RWPE2 (cell line): Measurements from ENCODE around the gene RAB1B.

ENCODE experiments used
- ATAC-seq: fragments of 200-7000 bp; cut with Tn5 transposase; 3 replicates; pipeline ENCODE4 v1.9.1; 2021; ENCODE audit warnings: low read depth
- DNase-seq: peaks from one replicate; pipeline ENCODE4 v3.0.0-alpha.2; 2020; ENCODE audit warnings: low spot score
- H3K27ac ChIP-seq: fragments of 450-650 bp; 2 replicates; pipeline ENCODE4 v1.5.1; 2017; ENCODE audit warnings: mild to moderate bottlenecking; ENCODE audit not compliant: poor library complexity, severe bottlenecking
- H3K27me3 ChIP-seq: fragments of 250-450 bp; sonication (Bioruptor Pico); 2 replicates; pipeline ENCODE4 v1.5.1; 2021; ENCODE audit warnings: mild to moderate bottlenecking, moderate library complexity; ENCODE audit not compliant: insufficient read depth, poor library complexity, severe bottlenecking
- H3K36me3 ChIP-seq: fragments of 250-450 bp; sonication (Bioruptor Pico); 2 replicates; pipeline ENCODE4 v1.5.1; 2020; ENCODE audit warnings: low read depth, mild to moderate bottlenecking, moderate library complexity
- H3K4me1 ChIP-seq: fragments of 250-450 bp; sonication (Bioruptor Pico); 2 replicates; pipeline ENCODE4 v1.5.1; 2021; ENCODE audit warnings: mild to moderate bottlenecking, moderate library complexity; ENCODE audit not compliant: insufficient read depth, poor library complexity, severe bottlenecking
- H3K4me3 ChIP-seq: fragments of 250-450 bp; sonication (Bioruptor Pico); 2 replicates; pipeline ENCODE4 v1.5.1; 2021; ENCODE audit warnings: mild to moderate bottlenecking, moderate library complexity; ENCODE audit not compliant: severe bottlenecking
- H3K9me3 ChIP-seq: fragments of 250-450 bp; sonication (Bioruptor Pico); 2 replicates; pipeline ENCODE4 v1.5.1; 2021; ENCODE audit warnings: mild to moderate bottlenecking, moderate library complexity; ENCODE audit not compliant: severe bottlenecking
- TF ChIP-seq, protein P1 (sequence below): fragments of 450-650 bp; IDR thresholded peaks from one replicate; pipeline ENCODE4 v1.5.1; 2017; ENCODE audit warnings: mild to moderate bottlenecking, moderate library complexity; ENCODE audit not compliant: poor library complexity, severe bottlenecking

RAB1B gene

DNA sequence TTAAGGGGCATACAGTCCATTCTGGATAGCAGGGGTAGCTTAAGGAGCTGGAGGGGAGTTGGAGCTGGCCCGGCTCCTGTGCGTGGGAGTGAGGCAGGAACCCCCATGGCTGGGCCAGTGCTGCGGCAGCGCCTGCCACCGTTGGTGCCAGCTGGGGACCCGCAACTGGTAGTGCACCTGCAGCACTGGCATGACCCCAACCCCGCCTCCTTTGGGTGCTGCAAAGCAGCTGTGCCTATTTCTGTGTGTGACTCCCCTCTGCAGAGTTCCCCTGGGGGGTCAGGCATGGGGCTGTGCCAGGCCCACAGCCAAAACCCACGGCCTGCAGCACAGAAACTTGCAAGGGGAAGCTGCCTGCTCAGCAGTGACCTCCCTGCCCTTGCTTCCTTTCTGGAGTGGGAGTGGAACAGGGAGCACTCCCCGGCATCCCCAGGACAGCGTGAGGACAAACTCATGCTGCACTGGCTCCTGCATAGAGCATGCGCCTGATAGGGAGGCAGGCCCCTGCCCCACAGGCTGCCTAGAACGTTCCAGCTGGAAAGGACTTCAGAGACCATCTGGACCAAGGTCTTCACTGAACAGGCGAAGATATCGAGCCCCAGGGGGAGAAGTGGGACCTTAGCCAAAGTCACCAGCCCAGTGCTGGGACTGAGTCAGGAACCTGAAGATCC lies 26.2 kb upstream of the RAB1B start:
- TF ChIP-seq, protein P1, sequence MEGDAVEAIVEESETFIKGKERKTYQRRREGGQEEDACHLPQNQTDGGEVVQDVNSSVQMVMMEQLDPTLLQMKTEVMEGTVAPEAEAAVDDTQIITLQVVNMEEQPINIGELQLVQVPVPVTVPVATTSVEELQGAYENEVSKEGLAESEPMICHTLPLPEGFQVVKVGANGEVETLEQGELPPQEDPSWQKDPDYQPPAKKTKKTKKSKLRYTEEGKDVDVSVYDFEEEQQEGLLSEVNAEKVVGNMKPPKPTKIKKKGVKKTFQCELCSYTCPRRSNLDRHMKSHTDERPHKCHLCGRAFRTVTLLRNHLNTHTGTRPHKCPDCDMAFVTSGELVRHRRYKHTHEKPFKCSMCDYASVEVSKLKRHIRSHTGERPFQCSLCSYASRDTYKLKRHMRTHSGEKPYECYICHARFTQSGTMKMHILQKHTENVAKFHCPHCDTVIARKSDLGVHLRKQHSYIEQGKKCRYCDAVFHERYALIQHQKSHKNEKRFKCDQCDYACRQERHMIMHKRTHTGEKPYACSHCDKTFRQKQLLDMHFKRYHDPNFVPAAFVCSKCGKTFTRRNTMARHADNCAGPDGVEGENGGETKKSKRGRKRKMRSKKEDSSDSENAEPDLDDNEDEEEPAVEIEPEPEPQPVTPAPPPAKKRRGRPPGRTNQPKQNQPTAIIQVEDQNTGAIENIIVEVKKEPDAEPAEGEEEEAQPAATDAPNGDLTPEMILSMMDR = no peak
- H3K4me1 ChIP-seq = no peaks in the 10 kb centered on the region
- peaks cover 24% of the 10 kb centered on the region for H3K36me3 ChIP-seq
- ATAC-seq (no peak), DNase-seq (no peak)
- no peak overlapping the region for H3K4me3 ChIP-seq
- H3K27me3 ChIP-seq = no peaks in the 10 kb centered on the region
- H3K9me3 ChIP-seq = no peaks in the 10 kb centered on the region
- H3K27ac ChIP-seq = no peak overlapping the region

DNA sequence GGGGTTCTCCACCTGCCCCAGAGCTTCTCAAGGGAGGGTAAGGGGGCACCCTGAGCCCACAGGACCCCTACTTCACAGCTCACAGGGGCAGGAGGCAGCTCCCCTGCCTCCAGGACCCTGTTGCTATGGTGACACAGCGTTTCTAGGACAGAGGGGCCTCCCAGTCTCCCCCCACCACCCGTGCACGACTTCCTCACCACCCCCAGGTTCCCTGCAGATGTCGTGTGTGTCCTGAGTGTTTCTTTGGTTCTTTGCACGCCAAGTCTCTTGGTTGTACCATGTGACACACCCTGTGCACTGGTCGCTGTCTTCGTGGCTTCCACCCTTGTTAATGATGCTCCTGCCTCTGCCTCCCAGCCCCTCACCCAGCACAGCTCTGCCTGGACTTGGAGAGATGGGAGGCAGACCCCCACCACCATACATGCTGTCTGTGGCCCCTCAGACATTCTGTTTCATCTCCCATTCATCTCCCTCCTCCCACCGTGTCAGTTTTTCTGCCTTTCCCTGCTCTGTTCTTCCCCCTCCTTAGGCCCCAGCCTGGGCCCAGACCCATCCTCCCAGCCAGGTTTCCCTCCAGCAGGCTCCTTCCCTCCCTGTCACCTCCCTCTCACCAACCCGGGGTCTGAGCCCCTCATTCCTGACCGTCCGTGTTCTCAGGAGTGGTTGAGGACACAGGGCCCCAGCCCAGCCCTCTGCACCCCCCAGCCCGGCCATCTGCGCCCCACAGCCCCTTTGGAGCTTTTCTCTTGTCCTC lies 24.5 kb upstream of the RAB1B start:
- Histone ChIP-seq H3K4me3 (no peak overlapping the region), H3K36me3 (peaks cover 24% of the 10 kb centered on the region), H3K27me3 (no peaks in the 10 kb centered on the region), H3K27ac (no peak overlapping the region), H3K4me1 (no peaks in the 10 kb centered on the region), H3K9me3 (no peaks in the 10 kb centered on the region)
- ATAC-seq (no peak), DNase-seq (no peak)
- TF ChIP-seq, protein P1 = no peak

DNA sequence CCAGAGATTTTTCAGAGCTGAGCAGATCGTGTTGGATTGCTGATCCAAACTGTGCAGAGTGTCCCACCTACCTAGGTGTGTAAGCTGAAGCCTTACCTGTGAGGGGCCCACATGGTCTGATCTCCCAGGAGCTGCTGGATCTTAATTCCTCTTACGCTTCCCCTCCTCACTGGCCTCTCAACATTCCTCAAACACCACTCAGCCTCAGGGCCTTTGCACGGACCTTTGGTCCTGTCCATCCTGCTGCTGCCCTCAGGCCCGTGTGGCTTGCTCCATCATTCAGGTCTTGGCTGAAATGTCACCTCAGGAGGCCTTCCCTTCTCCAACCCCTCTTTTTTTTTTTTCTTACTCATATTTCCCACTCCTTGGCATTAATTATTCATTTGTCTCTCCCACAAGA lies 21.1 kb upstream of the RAB1B start:
- H3K4me1 ChIP-seq = no peaks in the 10 kb centered on the region

DNA sequence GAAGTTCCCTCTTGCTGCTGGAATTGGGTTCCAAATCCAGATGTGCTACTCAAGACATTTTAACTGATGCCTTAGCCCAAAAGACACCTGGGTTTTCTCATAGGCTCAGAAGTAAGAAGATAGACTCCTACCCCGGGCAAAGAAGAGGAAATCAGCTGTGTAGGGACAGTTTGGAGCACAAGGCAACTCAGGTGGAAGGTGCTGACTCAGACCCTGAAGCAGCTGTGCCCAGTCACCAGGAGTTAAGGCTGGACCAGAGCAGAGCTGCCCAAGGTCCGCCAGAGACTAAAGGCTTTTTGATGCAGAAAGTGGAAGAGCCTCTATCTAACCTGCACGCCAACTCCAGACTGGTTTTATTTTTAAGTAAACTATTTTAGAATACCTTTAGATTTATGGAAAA lies 20.6 kb upstream of the RAB1B start:
- Histone ChIP-seq H3K9me3 (no peaks in the 10 kb centered on the region), H3K27me3 (no peaks in the 10 kb centered on the region), H3K36me3 (no peaks in the 10 kb centered on the region), H3K4me3 (no peak overlapping the region), H3K27ac (no peak overlapping the region), H3K4me1 (no peaks in the 10 kb centered on the region)
- TF ChIP-seq, protein P1 = no peak
- DNase-seq (no peak), ATAC-seq (no peak)

More for the DNA sequence above, 21.1 kb upstream of the RAB1B start:
- H3K36me3 ChIP-seq = no peaks in the 10 kb centered on the region; the same call in 1 of the 2 replicates
- H3K27ac ChIP-seq = no peak overlapping the region
- DNase-seq (no peak), ATAC-seq (no peak)
- TF ChIP-seq, protein P1 = no peak
- H3K27me3 ChIP-seq = no peaks in the 10 kb centered on the region
- no peaks in the 10 kb centered on the region for H3K9me3 ChIP-seq
- H3K4me3 ChIP-seq = no peak overlapping the region

DNA sequence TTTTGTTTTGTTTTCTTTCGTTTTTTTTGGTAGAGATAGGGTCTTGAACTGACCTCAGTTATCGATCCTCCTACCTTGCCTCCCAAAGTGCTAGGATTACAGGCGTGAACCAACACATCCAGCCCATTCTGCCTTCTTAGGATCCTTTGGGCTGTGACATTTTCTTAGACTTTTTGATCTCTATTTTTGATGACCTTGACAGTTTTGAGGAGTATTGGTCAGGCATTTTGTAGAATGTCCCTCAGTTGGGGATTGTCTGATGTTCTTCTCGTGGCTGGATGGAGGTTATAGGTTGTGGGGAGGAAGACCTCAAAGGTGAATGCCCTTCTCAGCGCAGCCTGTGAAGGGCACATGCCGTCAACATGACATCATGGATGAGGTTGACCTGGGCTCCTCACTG lies 19.5 kb upstream of the RAB1B start:
- Histone ChIP-seq H3K27me3 (no peaks in the 10 kb centered on the region), H3K9me3 (no peaks in the 10 kb centered on the region), H3K36me3 (no peaks in the 10 kb centered on the region), H3K4me1 (no peaks in the 10 kb centered on the region), H3K4me3 (no peak overlapping the region), H3K27ac (no peak overlapping the region)
- no peak for ATAC-seq
- TF ChIP-seq, protein P1 = no peak
- no peak for DNase-seq
